Neural cell (in vitro differentiated cells): Measurements from ENCODE around the gene PIK3CA. TPM values are rescaled to one million over a fixed set of nuclear protein-coding genes. Genes with fewer than 3 reads are reported as not detected.

ENCODE experiments used
- H2AFZ ChIP-seq: fragments of 200-600, 300-800 bp; sonication (generic), shearing (Covaris generic); 2 replicates; pipeline ENCODE4 v1.6.0; 2014; ENCODE audit warnings: low read depth, mild to moderate bottlenecking, antibody characterized with exemption, low read length, moderate library complexity
- H3F3A ChIP-seq: fragments of 200-600 bp; shearing (Covaris generic); 2 replicates; pipeline ENCODE4 v1.6.1; 2016; ENCODE audit warnings: mild to moderate bottlenecking, moderate library complexity, mixed read lengths, antibody characterized with exemption, low read length; ENCODE audit not compliant: insufficient read depth, poor library complexity, severe bottlenecking
- H3K27ac ChIP-seq: fragments of 200-600, 300-800 bp; sonication (generic), shearing (Covaris generic); 2 replicates; pipeline ENCODE4 v1.5.1; 2014; ENCODE audit warnings: mild to moderate bottlenecking, low read length, moderate library complexity
- H3K27me3 ChIP-seq: fragments of 300-800, 200-600 bp; sonication (generic), shearing (Covaris generic); 2 replicates; pipeline ENCODE4 v1.6.0; 2014; ENCODE audit warnings: mild to moderate bottlenecking, low read depth, low read length, moderate library complexity; ENCODE audit not compliant: insufficient read depth
- H3K36me3 ChIP-seq: fragments of 300-800, 200-600 bp; sonication (generic), shearing (Covaris generic); 2 replicates; pipeline ENCODE4 v1.5.1; 2014; ENCODE audit warnings: mild to moderate bottlenecking, antibody characterized with exemption, low read length, moderate library complexity; ENCODE audit not compliant: insufficient read depth
- H3K4me2 ChIP-seq: fragments of 300-800, 200-600 bp; sonication (generic), shearing (Covaris generic); 2 replicates; pipeline ENCODE4 v1.6.0; 2014; ENCODE audit warnings: mild to moderate bottlenecking, low read length
- H3K4me3 ChIP-seq: fragments of 300-800, 200-600 bp; sonication (generic), shearing (Covaris generic); 2 replicates; pipeline ENCODE4 v1.5.1; 2014; ENCODE audit warnings: mild to moderate bottlenecking, low read length, moderate library complexity
- H3K79me2 ChIP-seq: fragments of 200-600 bp; shearing (Covaris generic); replicated peaks from 2 replicates; pipeline ENCODE4 v1.6.0; 2014; ENCODE audit warnings: mild to moderate bottlenecking, low read length, moderate library complexity; ENCODE audit not compliant: insufficient read depth
- H3K9ac ChIP-seq: fragments of 300-800, 200-600 bp; sonication (generic), shearing (Covaris generic); 2 replicates; pipeline ENCODE4 v1.6.1; 2016; ENCODE audit warnings: mild to moderate bottlenecking, low read length, mixed read lengths
- H3K9me2 ChIP-seq: fragments of 200-600 bp; shearing (Covaris generic); 2 replicates; pipeline ENCODE4 v1.6.1; 2016; ENCODE audit warnings: mild to moderate bottlenecking, low read length, mixed read lengths; ENCODE audit not compliant: insufficient read depth
- H3K9me3 ChIP-seq: fragments of 200-600, 300-800 bp; sonication (generic), shearing (Covaris generic); 2 replicates; pipeline ENCODE4 v1.6.1; 2016; ENCODE audit warnings: mild to moderate bottlenecking, mixed run types, low read length, moderate library complexity, mixed read lengths
- H4K20me1 ChIP-seq: fragments of 200-600 bp; shearing (Covaris generic); 2 replicates; pipeline ENCODE4 v1.6.1; 2016; ENCODE audit warnings: mild to moderate bottlenecking, mixed run types; ENCODE audit not compliant: insufficient read depth
- CTCF ChIP-seq: fragments of 450-650 bp; IDR thresholded peaks from 2 replicates; pipeline ENCODE4 v1.5.1; 2014; ENCODE audit warnings: antibody characterized with exemption, mild to moderate bottlenecking, moderate library complexity; ENCODE audit not compliant: poor library complexity, severe bottlenecking
- EP300 ChIP-seq: fragments of 450-650 bp; conservative IDR thresholded peaks from 2 replicates; pipeline ENCODE4 v1.6.1; 2014; ENCODE audit warnings: antibody characterized with exemption, mild to moderate bottlenecking, moderate library complexity; ENCODE audit not compliant: poor library complexity, severe bottlenecking
- EZH2 ChIP-seq: fragments of 200-600, 300-800 bp; shearing (Covaris generic), sonication (generic); IDR thresholded peaks from 2 replicates; pipeline ENCODE4 v1.6.1; 2014; ENCODE audit warnings: antibody characterized with exemption, low read length, borderline replicate concordance, mild to moderate bottlenecking; ENCODE audit not compliant: insufficient read depth, poor library complexity, severe bottlenecking
- MXI1 ChIP-seq: fragments of 450-650 bp; conservative IDR thresholded peaks from 2 replicates; pipeline ENCODE4 v1.6.1; 2014; ENCODE audit warnings: antibody characterized with exemption, mild to moderate bottlenecking; ENCODE audit not compliant: poor library complexity, severe bottlenecking
- POLR2AphosphoS5 ChIP-seq: IDR thresholded peaks from 2 replicates; pipeline ENCODE4 v1.6.1; 2012
- RAD21 ChIP-seq: fragments of 450-650 bp; conservative IDR thresholded peaks from 2 replicates; pipeline ENCODE4 v1.6.1; 2014; ENCODE audit warnings: antibody characterized with exemption, mild to moderate bottlenecking, moderate library complexity
- SMC3 ChIP-seq: fragments of 450-650 bp; conservative IDR thresholded peaks from 2 replicates; pipeline ENCODE4 v1.6.1; 2014; ENCODE audit warnings: antibody characterized with exemption, mild to moderate bottlenecking, moderate library complexity; ENCODE audit not compliant: poor library complexity
- TAF1 ChIP-seq: IDR thresholded peaks from 2 replicates; pipeline ENCODE4 v1.6.1; 2012; ENCODE audit warnings: low read depth
- polyA plus RNA-seq: library from polyadenylated mRNA; depleted of rRNA; stranded (reverse); fragments of >200 nt; gene quantifications from 2 replicates; pipeline ENCODE4 v1.2.3, GENCODE V29; 2014
- TF ChIP-seq, protein P1 (sequence below): IDR thresholded peaks from 2 replicates; pipeline ENCODE4 v1.6.1; 2012; ENCODE audit warnings: borderline replicate concordance

The PIK3CA gene
- polyA plus RNA-seq, 1 donor from 2014 or later: 15.2 TPM

DNA sequence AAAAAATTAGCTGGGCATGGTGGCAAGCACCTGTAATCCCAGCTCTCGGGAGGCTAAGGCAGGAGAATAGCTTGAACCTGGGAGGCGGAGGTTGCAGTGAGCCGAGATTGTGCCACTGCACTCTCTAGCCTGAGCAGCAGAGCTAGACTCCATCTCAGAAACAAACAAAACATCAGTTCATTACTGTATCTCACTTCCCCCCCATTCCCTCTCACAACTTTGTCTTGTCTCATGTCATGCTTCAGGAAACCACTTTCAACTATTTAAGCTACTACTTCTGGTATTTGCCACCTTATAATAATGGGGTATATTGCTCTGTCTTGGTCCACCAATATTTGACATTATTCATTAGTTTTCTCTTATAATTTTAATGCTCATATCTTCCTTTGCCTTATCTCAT lies 26.2 kb downstream of the PIK3CA start:
- H3K36me3 ChIP-seq: no peaks in the 10 kb centered on the region
- no peaks in the 10 kb centered on the region for H3K9me2 ChIP-seq
- TF ChIP-seq, protein P1, sequence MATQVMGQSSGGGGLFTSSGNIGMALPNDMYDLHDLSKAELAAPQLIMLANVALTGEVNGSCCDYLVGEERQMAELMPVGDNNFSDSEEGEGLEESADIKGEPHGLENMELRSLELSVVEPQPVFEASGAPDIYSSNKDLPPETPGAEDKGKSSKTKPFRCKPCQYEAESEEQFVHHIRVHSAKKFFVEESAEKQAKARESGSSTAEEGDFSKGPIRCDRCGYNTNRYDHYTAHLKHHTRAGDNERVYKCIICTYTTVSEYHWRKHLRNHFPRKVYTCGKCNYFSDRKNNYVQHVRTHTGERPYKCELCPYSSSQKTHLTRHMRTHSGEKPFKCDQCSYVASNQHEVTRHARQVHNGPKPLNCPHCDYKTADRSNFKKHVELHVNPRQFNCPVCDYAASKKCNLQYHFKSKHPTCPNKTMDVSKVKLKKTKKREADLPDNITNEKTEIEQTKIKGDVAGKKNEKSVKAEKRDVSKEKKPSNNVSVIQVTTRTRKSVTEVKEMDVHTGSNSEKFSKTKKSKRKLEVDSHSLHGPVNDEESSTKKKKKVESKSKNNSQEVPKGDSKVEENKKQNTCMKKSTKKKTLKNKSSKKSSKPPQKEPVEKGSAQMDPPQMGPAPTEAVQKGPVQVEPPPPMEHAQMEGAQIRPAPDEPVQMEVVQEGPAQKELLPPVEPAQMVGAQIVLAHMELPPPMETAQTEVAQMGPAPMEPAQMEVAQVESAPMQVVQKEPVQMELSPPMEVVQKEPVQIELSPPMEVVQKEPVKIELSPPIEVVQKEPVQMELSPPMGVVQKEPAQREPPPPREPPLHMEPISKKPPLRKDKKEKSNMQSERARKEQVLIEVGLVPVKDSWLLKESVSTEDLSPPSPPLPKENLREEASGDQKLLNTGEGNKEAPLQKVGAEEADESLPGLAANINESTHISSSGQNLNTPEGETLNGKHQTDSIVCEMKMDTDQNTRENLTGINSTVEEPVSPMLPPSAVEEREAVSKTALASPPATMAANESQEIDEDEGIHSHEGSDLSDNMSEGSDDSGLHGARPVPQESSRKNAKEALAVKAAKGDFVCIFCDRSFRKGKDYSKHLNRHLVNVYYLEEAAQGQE: no peak
- TF ChIP-seq MXI1 (no peak), SMC3 (no peak), EP300 (no peak), CTCF (no peak), TAF1 (no peak), RAD21 (no peak), EZH2 (no peak), POLR2AphosphoS5 (no peak)
- H4K20me1 ChIP-seq: no peaks in the 10 kb centered on the region
- H3K27me3 ChIP-seq: no peaks in the 10 kb centered on the region
- H3K4me3 ChIP-seq: no peak overlapping the region
- no peaks in the 10 kb centered on the region for H3F3A ChIP-seq
- H2AFZ ChIP-seq: no peak overlapping the region
- H3K27ac ChIP-seq: no peak overlapping the region
- H3K79me2 ChIP-seq: peaks cover 5% of the 10 kb centered on the region
- no peak overlapping the region for H3K4me2 ChIP-seq
- H3K9ac ChIP-seq: no peak overlapping the region
- H3K9me3 ChIP-seq: peaks cover 2% of the 10 kb centered on the region

- Histone ChIP-seq H3K79me2 (peaks cover 8% of the 10 kb centered on the region), H3K4me2 (no peak overlapping the region)
- TF ChIP-seq MXI1 (no peak), EZH2 (no peak), RAD21 (no peak)
- TF ChIP-seq, protein P1: no peak
Observed at GRCh38 chr3:179174898-179175297, 26.7 kb downstream of the PIK3CA start.

More at GRCh38 chr3:179174898-179175297, 26.7 kb downstream of the PIK3CA start:
- H3K36me3 ChIP-seq: no peaks in the 10 kb centered on the region
- H3K9me3 ChIP-seq: peaks cover 2% of the 10 kb centered on the region
- H2AFZ ChIP-seq: no peak overlapping the region
- no peak overlapping the region for H3K4me3 ChIP-seq
- no peaks in the 10 kb centered on the region for H4K20me1 ChIP-seq
- H3K27me3 ChIP-seq: no peaks in the 10 kb centered on the region
- no peaks in the 10 kb centered on the region for H3K9me2 ChIP-seq
- H3K27ac ChIP-seq: no peak overlapping the region
- H3F3A ChIP-seq: no peaks in the 10 kb centered on the region
- no peak overlapping the region for H3K9ac ChIP-seq
